ENCODE data around the gene SPACA9.

The SPACA9 gene

GRCh38 chr9:132858751-132859150 is 19.9 kb upstream of the SPACA9 start:
- H3K4me3 ChIP-seq (ENCODE audit: low read depth, low read length): no peak overlapping the region
- POLR2A ChIA-PET: no interaction called here
- CTCF ChIA-PET: interaction anchor here (0.9 kb wide), 1 partner anchor 9 kb away, joined by 3 read pairs; no protein-coding TSS in a partner anchor
- TF ChIP-seq CTCF (IDR thresholded peaks at IDR 0.05; ENCODE audit: insufficient read depth, low read length, missing control alignments): no peak
- DNase-seq (ENCODE audit: low read depth, low spot score): no peak

GRCh38 chr9:132861666-132862065 is 17.0 kb upstream of the SPACA9 start:
- ChIA-PET POLR2A (no interaction called here), CTCF (no interaction called here)
- no peak for DNase-seq (ENCODE audit: low read depth, low spot score)
- no peak for TF ChIP-seq CTCF (IDR thresholded peaks at IDR 0.05; ENCODE audit: insufficient read depth, low read length, missing control alignments)
- no peak overlapping the region for H3K4me3 ChIP-seq (ENCODE audit: low read depth, low read length)

- ChIA-PET CTCF (interaction anchor here (1.6 kb wide), 1 partner anchor 109 kb away, joined by 3 read pairs; no protein-coding TSS in a partner anchor), POLR2A (no interaction called here)
- no peak for DNase-seq (ENCODE audit: low read depth, low spot score)
- H3K4me3 ChIP-seq (ENCODE audit: low read depth, low read length): no peak overlapping the region
- no peak for TF ChIP-seq CTCF (IDR thresholded peaks at IDR 0.05; ENCODE audit: insufficient read depth, low read length, missing control alignments)
Observed at GRCh38 chr9:132862533-132862932, 16.2 kb upstream of the SPACA9 start.

- ChIA-PET CTCF (interaction anchor here (1.6 kb wide), 1 partner anchor 109 kb away, joined by 3 read pairs; no protein-coding TSS in a partner anchor), POLR2A (no interaction called here)
- no peak for DNase-seq (ENCODE audit: low read depth, low spot score)
- no peak for TF ChIP-seq CTCF (IDR thresholded peaks at IDR 0.05; ENCODE audit: insufficient read depth, low read length, missing control alignments)
- H3K4me3 ChIP-seq (ENCODE audit: low read depth, low read length): no peak overlapping the region
Observed at GRCh38 chr9:132863096-132863495, 15.6 kb upstream of the SPACA9 start.

GRCh38 chr9:132864277-132864676 is 14.4 kb upstream of the SPACA9 start:
- ChIA-PET CTCF (no interaction called here), POLR2A (no interaction called here)
- DNase-seq (ENCODE audit: low read depth, low spot score): no peak
- no peak overlapping the region for H3K4me3 ChIP-seq (ENCODE audit: low read depth, low read length)
- no peak for TF ChIP-seq CTCF (IDR thresholded peaks at IDR 0.05; ENCODE audit: insufficient read depth, low read length, missing control alignments)

- POLR2A ChIA-PET: no interaction called here
- DNase-seq (ENCODE audit: low read depth, low spot score): no peak
- H3K4me3 ChIP-seq (ENCODE audit: low read depth, low read length): no peak overlapping the region
- TF ChIP-seq CTCF (IDR thresholded peaks at IDR 0.05; ENCODE audit: insufficient read depth, low read length, missing control alignments): no peak
- CTCF ChIA-PET: no interaction called here
Observed at GRCh38 chr9:132864691-132865090, 14.0 kb upstream of the SPACA9 start.
